ES-I3 (cell line): ENCODE data around the gene TEX101.
A peak's percentile ranks its signal among the peaks of the same experiment; 100 is the strongest.

Experiments
- H3K36me3 ChIP-seq: 2 replicates; pipeline ENCODE4 v1.6.1; 2013; ENCODE audit warnings: mild to moderate bottlenecking, low read length, control low read depth, moderate library complexity; ENCODE audit not compliant: insufficient read depth
- H3K4me1 ChIP-seq: 2 replicates; pipeline ENCODE4 v1.6.1; 2013; ENCODE audit warnings: mild to moderate bottlenecking, control low read depth, low read length; ENCODE audit not compliant: insufficient read depth
- H3K9ac ChIP-seq: 2 replicates; pipeline ENCODE4 v1.6.1; 2013; ENCODE audit warnings: low read depth, mild to moderate bottlenecking, low read length, moderate library complexity
- H3K9me3 ChIP-seq: 2 replicates; pipeline ENCODE4 v1.6.1; 2013; ENCODE audit warnings: mild to moderate bottlenecking, low read length, moderate library complexity; ENCODE audit not compliant: control insufficient read depth, insufficient read depth

The TEX101 gene

GRCh38 chr19:43465468-43466120 lies 50.9 kb downstream of the TEX101 start, which contains the start of gene LYPD3:
TSS of gene LYPD3 (minus strand) at chr19:43465608. CDS start at chr19:43465571, 37 bp downstream.
- Histone ChIP-seq H3K4me1 (peaks cover 5% of the 10 kb centered on the region; the same call in 1 of the 2 replicates), H3K9ac (peak within 1 kb of the TSS; percentile 85; the same call in 1 of the 2 replicates), H3K9me3 (no peaks in the 10 kb centered on the region), H3K36me3 (no peaks in the 10 kb centered on the region)

- H3K36me3 ChIP-seq, result no peaks in the 10 kb centered on the region
- H3K4me1 ChIP-seq, result peaks cover 5% of the 10 kb centered on the region; the same call in 1 of the 2 replicates
- no peaks in the 10 kb centered on the region for H3K9me3 ChIP-seq
- no peak overlapping the region for H3K9ac ChIP-seq
Observed at GRCh38 chr19:43466793-43467192, 52.1 kb downstream of the TEX101 start.

GRCh38 chr19:43467276-43467675 lies 52.6 kb downstream of the TEX101 start:
- H3K9ac ChIP-seq, result no peak overlapping the region
- H3K4me1 ChIP-seq, result peaks cover 5% of the 10 kb centered on the region; the same call in 1 of the 2 replicates
- H3K36me3 ChIP-seq, result no peaks in the 10 kb centered on the region
- H3K9me3 ChIP-seq, result no peaks in the 10 kb centered on the region

- Histone ChIP-seq H3K4me1 (peaks cover 5% of the 10 kb centered on the region; the same call in 1 of the 2 replicates), H3K9ac (no peak overlapping the region), H3K36me3 (no peaks in the 10 kb centered on the region), H3K9me3 (no peaks in the 10 kb centered on the region)
Observed at GRCh38 chr19:43467730-43468129, 53.0 kb downstream of the TEX101 start.
